Lung (tissue), 12 donors: ENCODE data around the gene TEC. TPM values are rescaled to one million over a fixed set of nuclear protein-coding genes. Genes with fewer than 3 reads are reported as not detected.

Experiments
- ATAC-seq: fragments of 200-7000 bp; cut with Tn5 transposase; one replicate; pipeline ENCODE4 v1.9.1; 2020; ENCODE audit warnings: moderate number of reproducible peaks; ENCODE audit not compliant: insufficient read depth, low FRiP score
- DNase-seq, 3 donors: peaks; one replicate each; pipeline ENCODE4 v3.0.0-alpha.2; 2013 to 2017
- H3K27ac ChIP-seq, 2 donors: one replicate each; pipeline ENCODE4 v1.5.1; 2013; ENCODE audit warnings: mild to moderate bottlenecking in 2 of 2, moderate library complexity in 2 of 2, control low read depth in 1 of 2, inconsistent platforms in 1 of 2, low read depth in 1 of 2, low read length in 1 of 2
- H3K27me3 ChIP-seq, 3 donors: one replicate each; pipeline ENCODE4 v1.5.1; 2013; ENCODE audit warnings: low read length in 2 of 3; ENCODE audit not compliant: control insufficient read depth in 3 of 3, insufficient read depth in 3 of 3
- H3K36me3 ChIP-seq, 4 donors: one replicate each; pipeline ENCODE4 v1.5.1; 2013; ENCODE audit warnings: low read length in 4 of 4, mild to moderate bottlenecking in 1 of 4, moderate library complexity in 1 of 4; ENCODE audit not compliant: control insufficient read depth in 4 of 4, insufficient read depth in 4 of 4
- H3K4me1 ChIP-seq, 5 donors: one replicate each; pipeline ENCODE4 v1.5.1; 2013; ENCODE audit warnings: low read length in 5 of 5, mild to moderate bottlenecking in 2 of 5, moderate library complexity in 1 of 5; ENCODE audit not compliant: control insufficient read depth in 5 of 5, insufficient read depth in 5 of 5
- H3K4me3 ChIP-seq: one replicate; pipeline ENCODE4 v1.5.1; 2013; ENCODE audit warnings: mild to moderate bottlenecking, control low read depth, moderate library complexity
- H3K9ac ChIP-seq, 2 donors: one replicate each; pipeline ENCODE4 v1.5.1; 2013; ENCODE audit warnings: low read length in 2 of 2, control low read depth in 1 of 2; ENCODE audit not compliant: insufficient read depth in 1 of 2
- H3K9me3 ChIP-seq, 4 donors: one replicate each; pipeline ENCODE4 v1.5.1; 2013; ENCODE audit warnings: low read length in 3 of 4, mild to moderate bottlenecking in 1 of 4, moderate library complexity in 1 of 4; ENCODE audit not compliant: control insufficient read depth in 4 of 4, insufficient read depth in 3 of 4
- WGBS, 2 donors: extraction: QIAGEN DNeasy Blood & Tissue Kit; methylation state at CpG; one replicate each; pipeline ENCODE4 v1.1.7; 2013; 5-methylcytosine and 5-hydroxymethylcytosine counted together
- polyA plus RNA-seq, 2 donors: library from polyadenylated mRNA; stranded (reverse); fragments of 200-250 nt; gene quantifications; one replicate each; pipeline ENCODE4 v1.2.1, GENCODE V29; 2013
- total RNA-seq, 2 donors: library from RNA; depleted of rRNA in 1 of 2; stranded (reverse); fragments of >200 nt in 1 of 2; gene quantifications; one replicate each; pipeline ENCODE4 v1.2.1, GENCODE V29; 2014 to 2021
- TF ChIP-seq, protein P1 (sequence below): IDR thresholded peaks from 2 replicates; pipeline ENCODE4 v1.5.1; 2012; ENCODE audit warnings: mild to moderate bottlenecking; ENCODE audit errors: control extremely low read depth, extremely low read depth
- donor health status: control.
- donor health status: control.
- donor health status: Bipolar disorder and iron deficiency.
- donor health status: healthy.
- donor health status: DM: yes; HTN: yes; CAD: no.

Gene TEC
- total and polyA plus RNA-seq, 4 donors, result 2.0 to 19.8 (median 3.1) TPM

GRCh38 chr4:48109413-48110263 lies 160.0 kb downstream of the TEC start:
- no peak overlapping the region for H3K9ac ChIP-seq
- no peaks in the 10 kb centered on the region for H3K27me3 ChIP-seq
- peaks cover 0 to 19% (median 0%) of the 10 kb centered on the region in 5 donors for H3K4me1 ChIP-seq
- H3K4me3 ChIP-seq, result no peak overlapping the region
- no peaks in the 10 kb centered on the region for H3K9me3 ChIP-seq
- ATAC-seq (no peak), DNase-seq (peak in 2 of 3 donors; percentile 64 to 72)
- no peaks in the 10 kb centered on the region for H3K36me3 ChIP-seq
- H3K27ac ChIP-seq, result no peak overlapping the region
- TF ChIP-seq, protein P1, sequence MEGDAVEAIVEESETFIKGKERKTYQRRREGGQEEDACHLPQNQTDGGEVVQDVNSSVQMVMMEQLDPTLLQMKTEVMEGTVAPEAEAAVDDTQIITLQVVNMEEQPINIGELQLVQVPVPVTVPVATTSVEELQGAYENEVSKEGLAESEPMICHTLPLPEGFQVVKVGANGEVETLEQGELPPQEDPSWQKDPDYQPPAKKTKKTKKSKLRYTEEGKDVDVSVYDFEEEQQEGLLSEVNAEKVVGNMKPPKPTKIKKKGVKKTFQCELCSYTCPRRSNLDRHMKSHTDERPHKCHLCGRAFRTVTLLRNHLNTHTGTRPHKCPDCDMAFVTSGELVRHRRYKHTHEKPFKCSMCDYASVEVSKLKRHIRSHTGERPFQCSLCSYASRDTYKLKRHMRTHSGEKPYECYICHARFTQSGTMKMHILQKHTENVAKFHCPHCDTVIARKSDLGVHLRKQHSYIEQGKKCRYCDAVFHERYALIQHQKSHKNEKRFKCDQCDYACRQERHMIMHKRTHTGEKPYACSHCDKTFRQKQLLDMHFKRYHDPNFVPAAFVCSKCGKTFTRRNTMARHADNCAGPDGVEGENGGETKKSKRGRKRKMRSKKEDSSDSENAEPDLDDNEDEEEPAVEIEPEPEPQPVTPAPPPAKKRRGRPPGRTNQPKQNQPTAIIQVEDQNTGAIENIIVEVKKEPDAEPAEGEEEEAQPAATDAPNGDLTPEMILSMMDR, result peak; percentile 31
- 65 to 77% methylated on average over 5 of the region's 5 CpGs for WGBS, 2 donors

DNA sequence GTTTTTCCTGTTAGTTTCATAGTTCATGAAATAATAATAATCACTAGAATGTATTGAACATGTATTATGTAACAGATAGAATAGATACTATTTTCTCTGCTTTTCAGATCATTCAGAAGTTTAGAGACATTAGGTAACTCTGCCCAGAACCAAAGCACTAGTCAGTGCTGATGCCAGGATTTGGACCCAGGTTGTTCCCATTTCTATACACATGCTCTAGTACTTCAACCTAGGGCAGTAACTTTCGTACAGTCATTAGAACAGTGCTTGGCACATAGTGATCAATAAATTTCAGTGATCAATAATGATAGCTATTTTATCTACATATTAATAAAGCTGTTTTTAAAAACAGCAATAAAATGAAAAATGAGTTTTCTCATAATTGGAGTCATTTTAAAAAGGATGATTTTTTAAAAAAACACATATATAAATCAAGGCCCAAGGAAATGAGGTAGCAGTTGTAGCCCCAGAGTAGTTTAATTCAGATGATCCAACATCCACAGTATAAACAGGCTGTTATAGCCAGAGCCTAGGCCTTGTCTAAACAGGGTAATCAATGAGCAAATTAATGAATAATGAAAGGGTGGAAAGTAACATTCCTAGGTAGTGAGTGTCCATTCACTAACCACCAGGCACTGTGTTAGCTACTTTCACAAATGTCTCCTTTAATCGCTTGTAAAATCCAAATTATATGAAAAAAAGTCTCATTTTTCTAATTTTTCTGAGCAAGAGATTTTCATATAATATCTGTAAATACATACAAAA lies 161.1 kb downstream of the TEC start:
- Histone ChIP-seq H3K4me3 (no peak overlapping the region), H3K27ac (no peak overlapping the region), H3K36me3 (no peaks in the 10 kb centered on the region), H3K9ac (no peak overlapping the region), H3K9me3 (no peaks in the 10 kb centered on the region), H3K4me1 (peaks cover 0 to 14% (median 0%) of the 10 kb centered on the region in 5 donors), H3K27me3 (no peaks in the 10 kb centered on the region)
- DNase-seq, result no peak
- WGBS, 2 donors, result 94 to 97% methylated on average over 2 of the region's 2 CpGs
- TF ChIP-seq, protein P1, result no peak
- no peak for ATAC-seq

DNA sequence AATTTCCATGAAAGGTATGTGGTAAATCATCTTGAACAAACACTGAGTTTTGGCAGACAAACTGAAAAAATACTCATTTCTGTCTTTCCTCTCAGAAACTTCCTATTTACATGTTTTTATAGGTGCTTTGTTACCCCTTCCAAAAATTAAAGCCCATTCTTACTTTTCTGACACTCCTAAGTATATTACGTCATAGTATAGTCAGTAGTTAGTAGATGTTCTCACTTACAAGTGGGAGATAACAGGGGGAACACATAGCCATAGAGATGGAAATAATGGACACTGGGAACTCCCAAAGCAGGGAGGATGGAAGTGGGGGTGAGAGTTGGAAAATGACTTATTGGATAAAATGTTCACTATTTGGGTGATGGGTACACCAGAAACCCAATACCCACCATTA lies 164.4 kb downstream of the TEC start:
- Histone ChIP-seq H3K9ac (no peak overlapping the region), H3K4me1 (peaks cover 0 to 7% (median 0%) of the 10 kb centered on the region in 5 donors), H3K36me3 (no peaks in the 10 kb centered on the region), H3K27ac (no peak overlapping the region), H3K9me3 (no peaks in the 10 kb centered on the region), H3K27me3 (no peaks in the 10 kb centered on the region), H3K4me3 (no peak overlapping the region)
- no peak for DNase-seq
- 95 to 97% methylated on average over 1 of the region's 1 CpG for WGBS, 2 donors
- TF ChIP-seq, protein P1, result no peak
- no peak for ATAC-seq
